Stimulated activated CD4-positive, alpha-beta T cell treated with anti-CD3 and anti-CD28 coated beads, Interleukin-12 subunit alpha, Interleukin-12 subunit beta, amount 100 ng/mL, for 24 hours (primary cell): ENCODE results near the gene MAP3K2.

Experiments used
- DNase-seq, 2 experiments: peaks; one replicate each; pipeline ENCODE4 v3.0.0-alpha.2; 2020; ENCODE audit warnings: low read depth in 2 of 2

Gene MAP3K2

GRCh38 chr2:127293386-127293747, 94.4 kb downstream of the MAP3K2 start:
- no peak for DNase-seq

GRCh38 chr2:127288274-127288673, 99.5 kb downstream of the MAP3K2 start:
- DNase-seq = no peak

- no peak for DNase-seq
These were observed 104.5 kb downstream of the MAP3K2 start for GRCh38 chr2:127283275-127283674.

GRCh38 chr2:127280693-127281092, 107.1 kb downstream of the MAP3K2 start:
- DNase-seq = no peak

- no peak for DNase-seq
These were observed 108.0 kb downstream of the MAP3K2 start for GRCh38 chr2:127279781-127280180.

- no peak for DNase-seq
These were observed 108.8 kb downstream of the MAP3K2 start for GRCh38 chr2:127278959-127279358.

- no peak for DNase-seq
These were observed 110.7 kb downstream of the MAP3K2 start for GRCh38 chr2:127277028-127277427.

GRCh38 chr2:127275789-127276188, 112.0 kb downstream of the MAP3K2 start:
- no peak for DNase-seq

GRCh38 chr2:127275356-127275755, 112.4 kb downstream of the MAP3K2 start:
- no peak for DNase-seq

GRCh38 chr2:127270663-127271062, 117.1 kb downstream of the MAP3K2 start:
- no peak for DNase-seq

GRCh38 chr2:127261804-127262406, 125.9 kb downstream of the MAP3K2 start:
- DNase-seq = no peak

GRCh38 chr2:127259355-127259754, 128.4 kb downstream of the MAP3K2 start:
- DNase-seq = no peak

GRCh38 chr2:127256866-127257265, 130.9 kb downstream of the MAP3K2 start:
- DNase-seq = no peak

GRCh38 chr2:127256381-127256780, 131.4 kb downstream of the MAP3K2 start:
- no peak for DNase-seq

- no peak for DNase-seq
These were observed 132.1 kb downstream of the MAP3K2 start for GRCh38 chr2:127255721-127256120.

GRCh38 chr2:127255146-127255545, 132.6 kb downstream of the MAP3K2 start:
- no peak for DNase-seq

GRCh38 chr2:127254386-127254981, 133.3 kb downstream of the MAP3K2 start:
- no peak for DNase-seq
